HG03025 (cell line): ENCODE results near the gene NOPCHAP1.
"Not testable (repeated sequence)": the region's sequence is repeated elsewhere in the genome, so short reads cannot be mapped to it uniquely, and the experiment has no call there.

ENCODE experiments used
- ATAC-seq: cut with Tn5 transposase; IDR thresholded peaks from one replicate; pipeline ENCODE4 v1.9.1; 2021; ENCODE audit warnings: mild to moderate bottlenecking, moderate library complexity; ENCODE audit not compliant: unreplicated experiment, low FRiP score

The NOPCHAP1 gene

GRCh38 chr12:104964167-104964855, 21.8 kb upstream of the NOPCHAP1 start:
- ATAC-seq, result no peak

GRCh38 chr12:104964856-104965205, 21.3 kb upstream of the NOPCHAP1 start:
- ATAC-seq, result no peak

- ATAC-seq, result peak; percentile 82
Measured at GRCh38 chr12:104966677-104967076, 19.4 kb upstream of the NOPCHAP1 start.

- ATAC-seq, result no peak
Measured at GRCh38 chr12:104969343-104969742, 16.8 kb upstream of the NOPCHAP1 start.

GRCh38 chr12:104971306-104971705, 14.8 kb upstream of the NOPCHAP1 start:
- no peak for ATAC-seq

GRCh38 chr12:104973250-104973649, 12.9 kb upstream of the NOPCHAP1 start:
- ATAC-seq, result no peak

- ATAC-seq, result peak; percentile 90
Measured at GRCh38 chr12:104974626-104975290, 11.4 kb upstream of the NOPCHAP1 start.

- no peak for ATAC-seq
Measured at GRCh38 chr12:104975587-104976343, 10.4 kb upstream of the NOPCHAP1 start.

- no peak for ATAC-seq
Measured at GRCh38 chr12:104976703-104977102, 9.4 kb upstream of the NOPCHAP1 start.

- not testable (repeated sequence) for ATAC-seq
Measured at GRCh38 chr12:104977688-104978087, 8.4 kb upstream of the NOPCHAP1 start.

GRCh38 chr12:104985206-104985605, 910 bp upstream of the NOPCHAP1 start:
- no peak for ATAC-seq

- no peak for ATAC-seq
Measured at GRCh38 chr12:104990950-104991349, 4.8 kb downstream of the NOPCHAP1 start.

GRCh38 chr12:104991565-104992128, 5.5 kb downstream of the NOPCHAP1 start:
- no peak for ATAC-seq

GRCh38 chr12:104994336-104994735, 8.2 kb downstream of the NOPCHAP1 start:
- no peak for ATAC-seq

- no peak for ATAC-seq
Measured at GRCh38 chr12:104997541-104997940, 11.4 kb downstream of the NOPCHAP1 start.

- no peak for ATAC-seq
Measured at GRCh38 chr12:104998423-104999346, 12.6 kb downstream of the NOPCHAP1 start.

- no peak for ATAC-seq
Measured at GRCh38 chr12:104999347-104999685, 13.2 kb downstream of the NOPCHAP1 start.

- ATAC-seq, result no peak
Measured at GRCh38 chr12:105001476-105001875, 15.4 kb downstream of the NOPCHAP1 start.

GRCh38 chr12:105013892-105014291, 27.8 kb downstream of the NOPCHAP1 start:
- no peak for ATAC-seq

- ATAC-seq, result no peak
Measured at GRCh38 chr12:105014603-105015002, 28.5 kb downstream of the NOPCHAP1 start.
